Vagina (tissue), 2 donors: Measurements from ENCODE around the gene NEO1. TPM values are rescaled to one million over a fixed set of nuclear protein-coding genes. Genes with fewer than 3 reads are reported as not detected.

Experiments
- DNase-seq, 2 donors: peaks; one replicate each; pipeline ENCODE4 v3.0.0-alpha.2; 2017; ENCODE audit errors: extremely low spot score in 2 of 2
- H3K27ac ChIP-seq: fragments of 200-600 bp; sonication (generic); one replicate; pipeline ENCODE4 v1.5.1; 2019
- H3K27me3 ChIP-seq: fragments of 200-600 bp; sonication (generic); one replicate; pipeline ENCODE4 v1.5.1; 2019
- H3K36me3 ChIP-seq, 2 donors: fragments of 200-600 bp; sonication (generic); one replicate each; pipeline ENCODE4 v1.5.1; 2017 to 2019
- H3K4me1 ChIP-seq: fragments of 200-600 bp; sonication (generic); one replicate; pipeline ENCODE4 v1.5.1; 2019
- H3K4me3 ChIP-seq, 2 donors: fragments of 200-600 bp; sonication (generic); 1 replicate in 1 of 2; 2 replicates in 1 of 2; pipeline ENCODE4 v1.5.1; 2016 to 2019
- H3K9me3 ChIP-seq: fragments of 200-600 bp; sonication (generic); one replicate; pipeline ENCODE4 v1.5.1; 2019
- CTCF ChIP-seq, 3 experiments: fragments of 450-650 bp in 2 of 3; fragments of 200-600 bp in 1 of 3; sonication (generic) in 1 of 3; IDR thresholded peaks; one replicate each; pipeline ENCODE4 v1.5.1; 2017 to 2019; ENCODE audit warnings: antibody characterized with exemption in 3 of 3, mild to moderate bottlenecking in 2 of 3, moderate library complexity in 2 of 3
- POLR2A ChIP-seq, 2 donors: fragments of 450-650 bp; IDR thresholded peaks; one replicate each; pipeline ENCODE4 v1.6.1; 2017; ENCODE audit warnings: antibody characterized with exemption in 2 of 2, mild to moderate bottlenecking in 2 of 2, moderate library complexity in 2 of 2
- POLR2AphosphoS5 ChIP-seq, 2 donors: sonication (generic); formaldehyde crosslinking; IDR thresholded peaks; one replicate each; pipeline ENCODE4 v1.9.0; 2017; ENCODE audit warnings: antibody characterized with exemption in 2 of 2, mild to moderate bottlenecking in 2 of 2, low read depth in 1 of 2; ENCODE audit not compliant: insufficient read depth in 1 of 2
- intact Hi-C: fragments of 100-400 bp; cut with DNase I; formaldehyde crosslinking; loops from one replicate; pipeline ENCODE4 v1.15.1; 2023
- total RNA-seq: library from RNA; depleted of rRNA; stranded (reverse); fragments of >200 nt; gene quantifications from one replicate; pipeline ENCODE4 v1.2.3, GENCODE V29; 2016

The NEO1 gene
- total RNA-seq, 1 donor from 2014 or later, result 21.9 TPM

- H3K36me3 ChIP-seq, result no peaks in the 10 kb centered on the region
- peaks cover 45% of the 10 kb centered on the region for H3K4me1 ChIP-seq
- no peak overlapping the region for H3K4me3 ChIP-seq
- DNase-seq, result no peak
- intact Hi-C loops, result loop anchor here (5.0 kb wide), 1 partner anchor 282 kb away; no protein-coding TSS in a partner anchor
- H3K27me3 ChIP-seq, result no peaks in the 10 kb centered on the region
- no peaks in the 10 kb centered on the region for H3K9me3 ChIP-seq
- TF ChIP-seq CTCF (IDR thresholded peaks at IDR 0.05) (no peak), POLR2A (IDR thresholded peaks at IDR 0.05) (no peak), POLR2AphosphoS5 (IDR thresholded peaks at IDR 0.05; ENCODE audit: insufficient read depth in 1 of 2, low read depth in 1 of 2) (no peak)
- H3K27ac ChIP-seq, result no peak overlapping the region
Observed at GRCh38 chr15:73079565-73079964, 27.3 kb downstream of the NEO1 start.

GRCh38 chr15:73081321-73081958 is 29.2 kb downstream of the NEO1 start:
- intact Hi-C loops, result no loop called here
- H3K27ac ChIP-seq, result no peak overlapping the region
- DNase-seq, result no peak

GRCh38 chr15:73082812-73083211 is 30.5 kb downstream of the NEO1 start:
- H3K4me3 ChIP-seq, result no peak overlapping the region
- no peaks in the 10 kb centered on the region for H3K27me3 ChIP-seq
- peaks cover 21% of the 10 kb centered on the region for H3K4me1 ChIP-seq
- no peaks in the 10 kb centered on the region for H3K9me3 ChIP-seq
- DNase-seq, result no peak
- H3K27ac ChIP-seq, result no peak overlapping the region
- intact Hi-C loops, result no loop called here
- no peak for TF ChIP-seq POLR2AphosphoS5 (IDR thresholded peaks at IDR 0.05; ENCODE audit: insufficient read depth in 1 of 2, low read depth in 1 of 2)
- no peak for TF ChIP-seq CTCF (IDR thresholded peaks at IDR 0.05)
- TF ChIP-seq POLR2A (IDR thresholded peaks at IDR 0.05), result no peak
- no peaks in the 10 kb centered on the region for H3K36me3 ChIP-seq

More at GRCh38 chr15:73081321-73081958, 29.2 kb downstream of the NEO1 start:
- H3K36me3 ChIP-seq, result no peaks in the 10 kb centered on the region
- H3K9me3 ChIP-seq, result no peaks in the 10 kb centered on the region
- H3K4me1 ChIP-seq, result peaks cover 28% of the 10 kb centered on the region
- H3K4me3 ChIP-seq, result no peak overlapping the region
- peak in 2 of 3 experiments; percentile 61 to 65 for TF ChIP-seq CTCF (IDR thresholded peaks at IDR 0.05)
- TF ChIP-seq POLR2A (IDR thresholded peaks at IDR 0.05), result no peak
- TF ChIP-seq POLR2AphosphoS5 (IDR thresholded peaks at IDR 0.05; ENCODE audit: insufficient read depth in 1 of 2, low read depth in 1 of 2), result no peak
- no peaks in the 10 kb centered on the region for H3K27me3 ChIP-seq

GRCh38 chr15:73087098-73087497 is 34.8 kb downstream of the NEO1 start:
- TF ChIP-seq POLR2A (IDR thresholded peaks at IDR 0.05) (no peak), POLR2AphosphoS5 (IDR thresholded peaks at IDR 0.05; ENCODE audit: insufficient read depth in 1 of 2, low read depth in 1 of 2) (no peak), CTCF (IDR thresholded peaks at IDR 0.05) (no peak)
- Histone ChIP-seq H3K27ac (no peak overlapping the region), H3K36me3 (no peaks in the 10 kb centered on the region), H3K9me3 (no peaks in the 10 kb centered on the region), H3K27me3 (no peaks in the 10 kb centered on the region), H3K4me1 (no peaks in the 10 kb centered on the region), H3K4me3 (no peak overlapping the region)
- no peak for DNase-seq
- intact Hi-C loops, result no loop called here

GRCh38 chr15:73105064-73105463 is 52.8 kb downstream of the NEO1 start:
- no peaks in the 10 kb centered on the region for H3K36me3 ChIP-seq
- H3K27ac ChIP-seq, result no peak overlapping the region
- TF ChIP-seq POLR2A (IDR thresholded peaks at IDR 0.05), result no peak
- TF ChIP-seq CTCF (IDR thresholded peaks at IDR 0.05), result no peak
- TF ChIP-seq POLR2AphosphoS5 (IDR thresholded peaks at IDR 0.05; ENCODE audit: insufficient read depth in 1 of 2, low read depth in 1 of 2), result no peak
- no peak for DNase-seq
- H3K9me3 ChIP-seq, result no peaks in the 10 kb centered on the region
- H3K27me3 ChIP-seq, result no peaks in the 10 kb centered on the region
- intact Hi-C loops, result no loop called here
- H3K4me1 ChIP-seq, result no peaks in the 10 kb centered on the region
- H3K4me3 ChIP-seq, result no peak overlapping the region
